ENCODE measurements around the gene ADRA1B.
A peak's percentile ranks its signal among the peaks of the same experiment; 100 is the strongest.

ADRA1B gene

DNA sequence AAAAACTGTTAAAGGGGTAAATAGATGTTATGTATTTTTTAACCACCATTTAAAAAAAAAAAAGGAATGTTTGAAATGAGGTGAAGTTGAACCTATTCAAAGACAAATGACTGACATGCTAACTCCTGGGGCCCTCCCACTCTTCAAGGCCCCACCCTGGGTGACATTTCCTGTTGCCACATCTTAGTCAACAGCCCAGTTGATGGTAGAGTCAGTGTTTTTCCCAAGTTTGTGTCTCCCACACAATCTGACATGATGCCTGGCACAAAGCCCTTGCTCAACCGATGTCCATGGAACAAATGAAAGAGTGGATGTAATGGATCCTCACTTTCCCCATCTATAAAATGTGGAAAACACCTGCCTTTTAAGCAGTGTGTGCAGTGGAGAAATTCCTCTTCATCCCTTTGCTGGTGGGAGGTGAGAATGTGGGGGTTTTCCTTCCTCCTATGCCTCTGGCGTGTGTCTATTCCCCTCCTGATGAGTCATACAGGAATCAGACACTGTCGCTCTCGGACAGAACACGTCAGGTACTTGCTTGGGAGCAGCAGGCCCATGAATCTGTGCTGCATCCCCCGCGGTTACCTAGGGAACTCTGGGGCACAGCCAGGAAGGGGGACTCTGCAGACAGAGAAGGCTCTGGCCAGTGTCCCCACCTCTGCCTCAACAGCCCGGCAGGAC lies 13.7 kb upstream of the ADRA1B start:
- TF ChIP-seq NFIC (IDR thresholded peaks at IDR 0.05) (peak; percentile 49; the same call in 1 of the 2 replicates), TCF12 (IDR thresholded peaks at IDR 0.05; ENCODE audit: low read depth) (no peak), EGR1 (IDR thresholded peaks at IDR 0.05) (no peak), ZBTB7A (IDR thresholded peaks at IDR 0.05; ENCODE audit: low read depth) (no peak), CREB1 (IDR thresholded peaks at IDR 0.05; ENCODE audit: low read depth) (no peak), YY1 (IDR thresholded peaks at IDR 0.05; ENCODE audit: low read depth) (no peak), FOXM1 (IDR thresholded peaks at IDR 0.05; ENCODE audit: borderline replicate concordance, low read depth) (peak; percentile 28; the same call in 1 of the 2 replicates), TAF1 (IDR thresholded peaks at IDR 0.05; ENCODE audit: low read depth) (no peak), CEBPB (IDR thresholded peaks at IDR 0.05) (no peak), EP300 (IDR thresholded peaks at IDR 0.05; ENCODE audit: borderline replicate concordance) (peak; percentile 65; the same call in 1 of the 2 replicates)
- TF ChIP-seq, protein P1, sequence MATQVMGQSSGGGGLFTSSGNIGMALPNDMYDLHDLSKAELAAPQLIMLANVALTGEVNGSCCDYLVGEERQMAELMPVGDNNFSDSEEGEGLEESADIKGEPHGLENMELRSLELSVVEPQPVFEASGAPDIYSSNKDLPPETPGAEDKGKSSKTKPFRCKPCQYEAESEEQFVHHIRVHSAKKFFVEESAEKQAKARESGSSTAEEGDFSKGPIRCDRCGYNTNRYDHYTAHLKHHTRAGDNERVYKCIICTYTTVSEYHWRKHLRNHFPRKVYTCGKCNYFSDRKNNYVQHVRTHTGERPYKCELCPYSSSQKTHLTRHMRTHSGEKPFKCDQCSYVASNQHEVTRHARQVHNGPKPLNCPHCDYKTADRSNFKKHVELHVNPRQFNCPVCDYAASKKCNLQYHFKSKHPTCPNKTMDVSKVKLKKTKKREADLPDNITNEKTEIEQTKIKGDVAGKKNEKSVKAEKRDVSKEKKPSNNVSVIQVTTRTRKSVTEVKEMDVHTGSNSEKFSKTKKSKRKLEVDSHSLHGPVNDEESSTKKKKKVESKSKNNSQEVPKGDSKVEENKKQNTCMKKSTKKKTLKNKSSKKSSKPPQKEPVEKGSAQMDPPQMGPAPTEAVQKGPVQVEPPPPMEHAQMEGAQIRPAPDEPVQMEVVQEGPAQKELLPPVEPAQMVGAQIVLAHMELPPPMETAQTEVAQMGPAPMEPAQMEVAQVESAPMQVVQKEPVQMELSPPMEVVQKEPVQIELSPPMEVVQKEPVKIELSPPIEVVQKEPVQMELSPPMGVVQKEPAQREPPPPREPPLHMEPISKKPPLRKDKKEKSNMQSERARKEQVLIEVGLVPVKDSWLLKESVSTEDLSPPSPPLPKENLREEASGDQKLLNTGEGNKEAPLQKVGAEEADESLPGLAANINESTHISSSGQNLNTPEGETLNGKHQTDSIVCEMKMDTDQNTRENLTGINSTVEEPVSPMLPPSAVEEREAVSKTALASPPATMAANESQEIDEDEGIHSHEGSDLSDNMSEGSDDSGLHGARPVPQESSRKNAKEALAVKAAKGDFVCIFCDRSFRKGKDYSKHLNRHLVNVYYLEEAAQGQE (IDR thresholded peaks at IDR 0.05; ENCODE audit: low read depth), result no peak
- TF ChIP-seq, protein P2, sequence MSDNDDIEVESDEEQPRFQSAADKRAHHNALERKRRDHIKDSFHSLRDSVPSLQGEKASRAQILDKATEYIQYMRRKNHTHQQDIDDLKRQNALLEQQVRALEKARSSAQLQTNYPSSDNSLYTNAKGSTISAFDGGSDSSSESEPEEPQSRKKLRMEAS (IDR thresholded peaks at IDR 0.05), result no peak
- TF ChIP-seq, protein P3, sequence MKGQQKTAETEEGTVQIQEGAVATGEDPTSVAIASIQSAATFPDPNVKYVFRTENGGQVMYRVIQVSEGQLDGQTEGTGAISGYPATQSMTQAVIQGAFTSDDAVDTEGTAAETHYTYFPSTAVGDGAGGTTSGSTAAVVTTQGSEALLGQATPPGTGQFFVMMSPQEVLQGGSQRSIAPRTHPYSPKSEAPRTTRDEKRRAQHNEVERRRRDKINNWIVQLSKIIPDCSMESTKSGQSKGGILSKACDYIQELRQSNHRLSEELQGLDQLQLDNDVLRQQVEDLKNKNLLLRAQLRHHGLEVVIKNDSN (IDR thresholded peaks at IDR 0.05), result no peak

DNA sequence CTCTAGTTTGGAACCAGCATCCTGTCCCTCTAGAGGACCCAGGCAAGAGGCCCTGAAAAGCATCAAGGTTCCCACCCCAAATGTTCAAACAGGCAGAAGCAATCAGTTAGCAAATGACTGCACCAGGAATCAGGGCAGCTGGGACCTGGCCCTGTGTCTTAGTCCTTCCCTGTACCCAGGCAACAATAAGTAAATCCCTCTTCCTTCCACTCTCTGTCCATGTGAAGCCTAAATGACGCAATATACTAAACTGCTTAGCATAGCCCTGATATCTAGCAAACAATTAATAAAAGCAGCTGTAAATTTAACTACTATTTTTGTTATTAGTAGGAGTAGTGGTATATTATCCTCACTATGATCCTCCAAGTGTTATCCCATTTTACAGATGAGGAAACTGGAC lies 13.2 kb upstream of the ADRA1B start:
- TF ChIP-seq, protein P3 (IDR thresholded peaks at IDR 0.05), result no peak
- TF ChIP-seq CREB1 (IDR thresholded peaks at IDR 0.05; ENCODE audit: low read depth) (no peak), TAF1 (IDR thresholded peaks at IDR 0.05; ENCODE audit: low read depth) (no peak), CEBPB (IDR thresholded peaks at IDR 0.05) (peak; percentile 52; the same call in 1 of the 2 replicates)
- TF ChIP-seq, protein P1 (IDR thresholded peaks at IDR 0.05; ENCODE audit: low read depth), result no peak

DNA sequence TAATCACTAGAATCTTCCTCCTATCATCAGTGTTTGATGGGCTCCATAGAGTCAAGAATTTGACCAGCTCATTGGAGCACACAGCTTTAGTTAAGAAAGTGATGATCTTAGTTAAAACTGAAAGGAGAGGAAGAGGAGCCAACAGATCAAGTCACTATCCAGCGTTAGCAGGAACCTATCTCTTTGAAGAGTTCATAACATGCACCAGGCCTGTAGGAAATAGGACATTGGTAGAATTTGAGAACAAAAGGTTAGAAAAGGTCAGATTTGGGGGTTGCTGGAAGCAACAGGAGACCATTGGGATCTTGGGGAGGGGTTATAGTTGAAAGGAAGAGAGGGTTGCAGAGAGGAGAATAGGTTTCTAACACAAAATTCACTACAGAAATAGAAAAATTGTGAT lies 11.4 kb upstream of the ADRA1B start:
- no peak for TF ChIP-seq ZBTB7A (IDR thresholded peaks at IDR 0.05; ENCODE audit: low read depth)
- TF ChIP-seq FOXM1 (IDR thresholded peaks at IDR 0.05; ENCODE audit: borderline replicate concordance, low read depth), result no peak
- TF ChIP-seq YY1 (IDR thresholded peaks at IDR 0.05; ENCODE audit: low read depth), result no peak
- TF ChIP-seq, protein P1 (IDR thresholded peaks at IDR 0.05; ENCODE audit: low read depth), result no peak
- no peak for TF ChIP-seq NFIC (IDR thresholded peaks at IDR 0.05)
- TF ChIP-seq EGR1 (IDR thresholded peaks at IDR 0.05), result no peak
- TF ChIP-seq TEAD4 (IDR thresholded peaks at IDR 0.05), result no peak
- TF ChIP-seq, protein P2 (IDR thresholded peaks at IDR 0.05), result no peak
- TF ChIP-seq RAD21 (IDR thresholded peaks at IDR 0.05; ENCODE audit: low read depth), result no peak
- TF ChIP-seq, protein P3 (IDR thresholded peaks at IDR 0.05), result no peak
- TF ChIP-seq EP300 (IDR thresholded peaks at IDR 0.05; ENCODE audit: borderline replicate concordance), result no peak
- TF ChIP-seq CEBPB (IDR thresholded peaks at IDR 0.05), result no peak
- no peak for TF ChIP-seq CREB1 (IDR thresholded peaks at IDR 0.05; ENCODE audit: low read depth)

DNA sequence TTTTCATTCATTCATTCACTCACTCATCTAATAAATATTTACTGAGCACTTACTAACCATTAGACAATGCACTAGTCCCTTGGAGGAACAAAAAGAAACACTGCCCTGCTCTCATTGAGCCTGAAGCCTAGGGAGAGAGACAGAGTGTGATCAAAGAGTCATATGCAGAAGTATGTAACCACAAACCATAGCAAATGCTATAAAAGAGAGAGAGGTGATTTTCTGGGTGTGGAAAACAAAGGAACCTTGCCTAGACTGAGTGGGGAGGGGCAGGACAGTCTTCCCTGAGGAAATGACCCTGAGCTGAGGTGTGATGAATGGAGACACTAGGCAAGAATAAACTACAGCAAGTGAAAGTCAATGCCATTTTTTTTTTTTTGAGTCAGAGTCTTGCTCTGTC lies 10.8 kb upstream of the ADRA1B start:
- TF ChIP-seq YY1 (IDR thresholded peaks at IDR 0.05; ENCODE audit: low read depth), result no peak
- peak; percentile 94 for TF ChIP-seq TCF12 (IDR thresholded peaks at IDR 0.05; ENCODE audit: low read depth)
- TF ChIP-seq, protein P3 (IDR thresholded peaks at IDR 0.05), result no peak
- TF ChIP-seq NFIC (IDR thresholded peaks at IDR 0.05), result peak; percentile 88
- TF ChIP-seq ZBTB7A (IDR thresholded peaks at IDR 0.05; ENCODE audit: low read depth), result no peak
- no peak for TF ChIP-seq TAF1 (IDR thresholded peaks at IDR 0.05; ENCODE audit: low read depth)
- TF ChIP-seq, protein P1 (IDR thresholded peaks at IDR 0.05; ENCODE audit: low read depth), result no peak
- TF ChIP-seq FOXM1 (IDR thresholded peaks at IDR 0.05; ENCODE audit: borderline replicate concordance, low read depth), result peak; percentile 93
- peak; percentile 6; the same call in 1 of the 2 replicates for TF ChIP-seq RAD21 (IDR thresholded peaks at IDR 0.05; ENCODE audit: low read depth)
- TF ChIP-seq CEBPB (IDR thresholded peaks at IDR 0.05), result no peak
- TF ChIP-seq EGR1 (IDR thresholded peaks at IDR 0.05), result no peak
- TF ChIP-seq, protein P2 (IDR thresholded peaks at IDR 0.05), result 0 out of 2 replicates have a peak, but pooled peaks have one; percentile 35
- TF ChIP-seq EP300 (IDR thresholded peaks at IDR 0.05; ENCODE audit: borderline replicate concordance), result peak; percentile 98
- TF ChIP-seq TEAD4 (IDR thresholded peaks at IDR 0.05), result peak; percentile 87
